WTC11 (cell line): Measurements from ENCODE around the gene CFAP74. TPM values are rescaled to one million over a fixed set of nuclear protein-coding genes. Genes with fewer than 3 reads are reported as not detected.

Experiments
- ATAC-seq: fragments of 200-7000 bp; cut with Tn5 transposase; 2 replicates; pipeline ENCODE4 v1.10.0; 2021; ENCODE audit warnings: mild to moderate bottlenecking, moderate library complexity
- CTCF ChIA-PET: fragments of 300-600 bp; sonication (Branson Sonifier 250); formaldehyde crosslinking; loops from one replicate; lab custom pipeline; 2021; ENCODE audit warnings: antibody characterized with exemption; lab: Charles Lee
- POLR2A ChIA-PET: fragments of 350-600 bp; sonication (Branson Sonifier 250); formaldehyde crosslinking; loops from one replicate; lab custom pipeline; 2021; ENCODE audit warnings: antibody characterized with exemption; lab: Charles Lee
- DNase-seq: peaks from one replicate; pipeline ENCODE4 v3.0.0; 2021; ENCODE audit warnings: low spot score
- H3K27ac Mint-ChIP-seq: 2 replicates; pipeline ENCODE4 v1.8.0; 2021; ENCODE audit warnings: mixed read lengths
- H3K27me3 Mint-ChIP-seq: 2 replicates; pipeline ENCODE4 v1.8.0; 2021; ENCODE audit warnings: low read depth, mild to moderate bottlenecking, moderate library complexity, mixed read lengths
- H3K36me3 Mint-ChIP-seq: 2 replicates; pipeline ENCODE4 v1.8.0; 2021; ENCODE audit warnings: mixed read lengths
- H3K4me1 Mint-ChIP-seq: 2 replicates; pipeline ENCODE4 v1.8.0; 2022; ENCODE audit warnings: mixed read lengths
- H3K4me3 Mint-ChIP-seq: 2 replicates; pipeline ENCODE4 v1.8.0; 2021; ENCODE audit warnings: mild to moderate bottlenecking, moderate library complexity, mixed read lengths
- H3K9me3 Mint-ChIP-seq: 2 replicates; pipeline ENCODE4 v1.8.0; 2021; ENCODE audit warnings: mixed read lengths
- ESRRA ChIP-seq: sonication (generic); formaldehyde crosslinking; IDR thresholded peaks from 2 replicates; pipeline ENCODE4 v1.8.1; 2022; ENCODE audit warnings: mild to moderate bottlenecking, missing genetic modification reagents, borderline replicate concordance
- FOXP1 ChIP-seq: sonication (generic); formaldehyde crosslinking; IDR thresholded peaks from 2 replicates; pipeline ENCODE4 v1.8.0; 2022; ENCODE audit warnings: missing genetic modification reagents, mild to moderate bottlenecking, moderate library complexity, borderline replicate concordance
- GRHL2 ChIP-seq: fragments of 250-450 bp; sonication (Bioruptor Pico); IDR thresholded peaks from 2 replicates; pipeline ENCODE4 v1.8.0; 2022; ENCODE audit warnings: mild to moderate bottlenecking, moderate library complexity; ENCODE audit not compliant: insufficient replicate concordance, severe bottlenecking
- GTF2I ChIP-seq: fragments of 250-450 bp; sonication (Bioruptor Pico); conservative IDR thresholded peaks from 2 replicates; pipeline ENCODE4 v1.4.0; 2021; ENCODE audit warnings: mild to moderate bottlenecking
- HMGXB4 ChIP-seq: sonication (generic); formaldehyde crosslinking; IDR thresholded peaks from 2 replicates; pipeline ENCODE4 v1.8.1; 2023; ENCODE audit warnings: mild to moderate bottlenecking, moderate library complexity, missing genetic modification reagents
- SMAD4 ChIP-seq: sonication (generic); formaldehyde crosslinking; IDR thresholded peaks from 2 replicates; pipeline ENCODE4 v1.8.0; 2022; ENCODE audit warnings: mild to moderate bottlenecking, missing genetic modification reagents
- SP1 ChIP-seq: sonication (generic); formaldehyde crosslinking; conservative IDR thresholded peaks from 2 replicates; pipeline ENCODE4 v1.8.1; 2022; ENCODE audit warnings: missing genetic modification reagents
- TP53 ChIP-seq: sonication (generic); formaldehyde crosslinking; IDR thresholded peaks from 2 replicates; pipeline ENCODE4 v1.8.1; 2023; ENCODE audit warnings: mild to moderate bottlenecking, missing genetic modification reagents
- ZNF232 ChIP-seq: sonication (generic); formaldehyde crosslinking; IDR thresholded peaks from 2 replicates; pipeline ENCODE4 v1.8.0; 2022; ENCODE audit warnings: mild to moderate bottlenecking, missing genetic modification reagents
- ZNF317 ChIP-seq: sonication (generic); formaldehyde crosslinking; IDR thresholded peaks from 2 replicates; pipeline ENCODE4 v1.8.1; 2023; ENCODE audit warnings: low read depth, mild to moderate bottlenecking, moderate library complexity, missing genetic modification reagents, borderline replicate concordance
- ZSCAN18 ChIP-seq: fragments of 250-450 bp; sonication (Bioruptor Pico); IDR thresholded peaks from 2 replicates; pipeline ENCODE4 v2.1.2; 2022; ENCODE audit warnings: mild to moderate bottlenecking, moderate library complexity
- total RNA-seq: library from RNA; stranded (reverse); gene quantifications from 3 replicates; pipeline ENCODE4 v1.2.3, GENCODE V29; 2021
- TF ChIP-seq, protein P1 (sequence below): fragments of 200-600 bp; IDR thresholded peaks from 2 replicates; pipeline ENCODE4 v1.8.0; 2022; ENCODE audit warnings: antibody characterized with exemption
- TF ChIP-seq, protein P2 (sequence below): sonication (generic); formaldehyde crosslinking; IDR thresholded peaks from 2 replicates; pipeline ENCODE4 v1.8.1; 2022; ENCODE audit warnings: missing genetic modification reagents, borderline replicate concordance

Gene CFAP74
- total RNA-seq, 1 experiment from 2014 or later, result 0.35 TPM

- no peak for TF ChIP-seq TP53 (CRISPR knock-in tag)
- TF ChIP-seq SP1 (CRISPR knock-in tag), result peak; percentile 59; the same call in 1 of the 2 replicates
- TF ChIP-seq, protein P1, sequence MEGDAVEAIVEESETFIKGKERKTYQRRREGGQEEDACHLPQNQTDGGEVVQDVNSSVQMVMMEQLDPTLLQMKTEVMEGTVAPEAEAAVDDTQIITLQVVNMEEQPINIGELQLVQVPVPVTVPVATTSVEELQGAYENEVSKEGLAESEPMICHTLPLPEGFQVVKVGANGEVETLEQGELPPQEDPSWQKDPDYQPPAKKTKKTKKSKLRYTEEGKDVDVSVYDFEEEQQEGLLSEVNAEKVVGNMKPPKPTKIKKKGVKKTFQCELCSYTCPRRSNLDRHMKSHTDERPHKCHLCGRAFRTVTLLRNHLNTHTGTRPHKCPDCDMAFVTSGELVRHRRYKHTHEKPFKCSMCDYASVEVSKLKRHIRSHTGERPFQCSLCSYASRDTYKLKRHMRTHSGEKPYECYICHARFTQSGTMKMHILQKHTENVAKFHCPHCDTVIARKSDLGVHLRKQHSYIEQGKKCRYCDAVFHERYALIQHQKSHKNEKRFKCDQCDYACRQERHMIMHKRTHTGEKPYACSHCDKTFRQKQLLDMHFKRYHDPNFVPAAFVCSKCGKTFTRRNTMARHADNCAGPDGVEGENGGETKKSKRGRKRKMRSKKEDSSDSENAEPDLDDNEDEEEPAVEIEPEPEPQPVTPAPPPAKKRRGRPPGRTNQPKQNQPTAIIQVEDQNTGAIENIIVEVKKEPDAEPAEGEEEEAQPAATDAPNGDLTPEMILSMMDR, result peak; percentile 65
- no peak for TF ChIP-seq ZNF317
- no peak for TF ChIP-seq GRHL2
- TF ChIP-seq, protein P2, sequence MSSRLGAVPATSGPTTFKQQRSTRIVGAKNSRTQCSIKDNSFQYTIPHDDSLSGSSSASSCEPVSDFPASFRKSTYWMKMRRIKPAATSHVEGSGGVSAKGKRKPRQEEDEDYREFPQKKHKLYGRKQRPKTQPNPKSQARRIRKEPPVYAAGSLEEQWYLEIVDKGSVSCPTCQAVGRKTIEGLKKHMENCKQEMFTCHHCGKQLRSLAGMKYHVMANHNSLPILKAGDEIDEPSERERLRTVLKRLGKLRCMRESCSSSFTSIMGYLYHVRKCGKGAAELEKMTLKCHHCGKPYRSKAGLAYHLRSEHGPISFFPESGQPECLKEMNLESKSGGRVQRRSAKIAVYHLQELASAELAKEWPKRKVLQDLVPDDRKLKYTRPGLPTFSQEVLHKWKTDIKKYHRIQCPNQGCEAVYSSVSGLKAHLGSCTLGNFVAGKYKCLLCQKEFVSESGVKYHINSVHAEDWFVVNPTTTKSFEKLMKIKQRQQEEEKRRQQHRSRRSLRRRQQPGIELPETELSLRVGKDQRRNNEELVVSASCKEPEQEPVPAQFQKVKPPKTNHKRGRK (CRISPR knock-in tag), result no peak
- TF ChIP-seq GTF2I (CRISPR knock-in tag), result no peak
- TF ChIP-seq HMGXB4 (CRISPR knock-in tag), result peak; percentile 68
- TF ChIP-seq ZNF232 (CRISPR knock-in tag), result no peak
- no peak for TF ChIP-seq ESRRA (CRISPR knock-in tag)
- TF ChIP-seq SMAD4, result no peak
These were observed 42.8 kb upstream of the CFAP74 start (continued) for GRCh38 chr1:2046174-2046917.

- H3K9me3 Mint-ChIP-seq, result no peaks in the 10 kb centered on the region
- POLR2A ChIA-PET, result interaction anchor here (0.5 to 2.3 kb wide), 4 partner anchors 85 to 180 kb away, joined by 3 to 11 read pairs (median 4); no protein-coding TSS in a partner anchor
These were observed 42.0 kb upstream of the CFAP74 start for GRCh38 chr1:2045468-2046173.

More at GRCh38 chr1:2045468-2046173, 42.0 kb upstream of the CFAP74 start:
- H3K4me1 Mint-ChIP-seq, result peaks cover 23% of the 10 kb centered on the region
- ATAC-seq (no peak), DNase-seq (no peak)
- H3K4me3 Mint-ChIP-seq, result peak overlapping the region; percentile 25; the same call in 1 of the 2 replicates
- H3K36me3 Mint-ChIP-seq, result no peaks in the 10 kb centered on the region
- TF ChIP-seq ZSCAN18 (CRISPR knock-in tag) (no peak), TP53 (CRISPR knock-in tag) (no peak), FOXP1 (0 out of 2 replicates have a peak, but pooled peaks have one; percentile 2)
- TF ChIP-seq, all 79 proteins: peak for 1
- CTCF ChIA-PET, result interaction anchor here (0.6 to 12.0 kb wide), 61 partner anchors 9 to 415 kb away, joined by 3 to 312 read pairs (median 6); partner anchors contain the start of genes CALML6, CFAP74, GABRD and TMEM52
- Mint-ChIP-seq H3K27ac (no peak overlapping the region), H3K27me3 (peaks cover 13% of the 10 kb centered on the region; the same call in 1 of the 2 replicates)
